HG03135 (cell line): ENCODE results near the gene NCEH1.
"Not testable (repeated sequence)": the region's sequence is repeated elsewhere in the genome, so short reads cannot be mapped to it uniquely, and the experiment has no call there.

Experiments
- ATAC-seq: cut with Tn5 transposase; IDR thresholded peaks from one replicate; pipeline ENCODE4 v1.9.1; 2021; ENCODE audit warnings: mild to moderate bottlenecking, moderate library complexity; ENCODE audit not compliant: unreplicated experiment

The NCEH1 gene, protein sequence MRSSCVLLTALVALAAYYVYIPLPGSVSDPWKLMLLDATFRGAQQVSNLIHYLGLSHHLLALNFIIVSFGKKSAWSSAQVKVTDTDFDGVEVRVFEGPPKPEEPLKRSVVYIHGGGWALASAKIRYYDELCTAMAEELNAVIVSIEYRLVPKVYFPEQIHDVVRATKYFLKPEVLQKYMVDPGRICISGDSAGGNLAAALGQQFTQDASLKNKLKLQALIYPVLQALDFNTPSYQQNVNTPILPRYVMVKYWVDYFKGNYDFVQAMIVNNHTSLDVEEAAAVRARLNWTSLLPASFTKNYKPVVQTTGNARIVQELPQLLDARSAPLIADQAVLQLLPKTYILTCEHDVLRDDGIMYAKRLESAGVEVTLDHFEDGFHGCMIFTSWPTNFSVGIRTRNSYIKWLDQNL

DNA sequence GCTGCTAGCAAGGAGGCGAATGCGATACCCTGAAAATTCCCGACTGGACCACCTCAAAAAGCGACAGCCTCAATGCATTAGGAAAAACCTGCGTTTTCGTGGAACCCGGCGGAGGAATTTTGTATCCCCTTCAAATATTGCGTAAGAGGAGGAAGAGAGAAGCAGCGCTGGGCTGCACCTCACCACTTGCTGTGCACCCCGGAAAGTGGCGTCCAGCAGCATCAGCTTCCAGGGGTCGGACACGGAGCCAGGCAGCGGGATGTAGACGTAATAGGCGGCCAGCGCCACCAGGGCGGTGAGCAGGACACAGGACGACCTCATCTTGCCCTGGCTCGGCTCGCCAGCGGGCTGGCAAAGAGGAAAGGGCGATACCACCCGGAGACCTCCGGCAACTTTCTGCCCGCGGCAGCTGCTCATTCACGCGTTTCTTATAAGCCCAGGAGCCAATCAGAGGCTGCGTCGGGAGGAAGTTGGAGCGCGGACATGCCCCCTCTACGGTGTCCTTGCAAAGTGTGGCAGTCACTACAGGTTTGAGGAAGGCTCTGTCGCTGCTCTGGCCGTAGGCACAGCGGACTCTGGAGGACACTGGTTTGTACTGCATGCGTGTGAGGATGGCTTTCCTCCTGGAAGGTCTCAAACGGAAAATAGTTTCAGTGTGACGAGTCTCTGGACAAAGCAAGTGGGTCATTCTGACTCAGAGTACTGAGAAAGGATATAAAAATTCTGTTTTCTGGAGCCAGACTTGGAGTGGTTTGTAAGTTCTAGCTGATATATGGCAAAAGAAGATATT, at the start of gene NCEH1:
Gene NCEH1 (minus strand): TSS at position 404 of the 790 bp plus-strand sequence. CDS start 83 bp downstream, at position 321.
- ATAC-seq, result peak; percentile 100

DNA sequence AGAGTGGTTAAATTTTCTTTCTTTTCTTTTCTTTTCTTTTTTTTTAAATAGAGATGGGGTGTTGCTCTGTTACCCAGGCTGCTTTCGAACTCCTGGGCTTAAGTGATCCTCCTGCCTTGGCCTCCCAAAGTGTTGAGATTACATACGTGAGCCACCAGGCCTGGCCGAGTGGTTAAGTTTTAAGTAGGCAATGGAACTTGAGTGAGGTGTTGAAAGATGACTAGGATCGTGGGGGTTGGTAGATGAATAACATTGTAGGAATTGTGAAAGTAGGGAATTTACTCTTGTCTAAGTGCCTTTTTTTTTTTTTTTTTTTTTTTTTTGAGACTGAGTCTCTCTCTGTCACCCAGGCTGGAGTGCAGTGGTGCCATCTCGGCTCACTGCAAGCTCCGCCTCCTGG, 49.5 kb upstream of the NCEH1 start:
- not testable (repeated sequence) for ATAC-seq

DNA sequence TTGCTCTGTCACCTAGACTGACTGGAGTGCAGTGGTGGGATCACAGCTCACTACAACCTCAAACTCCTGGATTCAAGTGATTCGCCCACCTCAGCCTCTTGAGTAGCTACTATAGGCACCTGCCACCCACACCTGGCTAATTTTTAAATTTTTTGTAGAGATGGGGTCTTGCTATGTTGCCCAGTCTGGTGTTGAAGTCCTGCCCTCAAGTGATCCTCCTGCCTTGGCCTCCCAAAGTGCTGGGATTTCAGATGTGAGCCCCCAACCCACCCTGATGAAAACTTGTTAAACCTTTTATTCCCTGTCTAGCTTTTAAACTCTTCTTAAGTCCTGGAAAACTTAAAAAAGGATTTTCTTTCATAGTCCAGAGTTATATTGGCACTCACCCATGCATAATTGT, 42.3 kb upstream of the NCEH1 start:
- no peak for ATAC-seq

DNA sequence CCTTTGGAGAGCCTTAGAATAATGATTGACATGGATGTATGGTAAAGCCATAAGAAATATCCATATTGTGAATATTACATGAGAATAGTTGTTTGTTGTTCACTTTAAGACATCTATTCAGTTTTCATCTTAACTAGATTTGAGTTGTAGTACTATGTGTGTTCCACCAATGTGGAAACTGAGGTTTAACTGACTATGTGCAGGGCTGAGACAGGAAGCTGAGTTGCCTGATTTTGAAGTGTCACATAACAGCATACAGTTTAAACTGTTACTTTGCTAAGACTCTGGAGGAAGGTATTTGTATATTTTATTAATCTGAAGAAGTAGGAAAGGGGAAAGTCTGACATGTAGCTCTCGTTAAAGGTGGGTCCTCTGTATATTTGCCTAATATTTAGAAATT, 41.8 kb upstream of the NCEH1 start:
- ATAC-seq, result no peak

DNA sequence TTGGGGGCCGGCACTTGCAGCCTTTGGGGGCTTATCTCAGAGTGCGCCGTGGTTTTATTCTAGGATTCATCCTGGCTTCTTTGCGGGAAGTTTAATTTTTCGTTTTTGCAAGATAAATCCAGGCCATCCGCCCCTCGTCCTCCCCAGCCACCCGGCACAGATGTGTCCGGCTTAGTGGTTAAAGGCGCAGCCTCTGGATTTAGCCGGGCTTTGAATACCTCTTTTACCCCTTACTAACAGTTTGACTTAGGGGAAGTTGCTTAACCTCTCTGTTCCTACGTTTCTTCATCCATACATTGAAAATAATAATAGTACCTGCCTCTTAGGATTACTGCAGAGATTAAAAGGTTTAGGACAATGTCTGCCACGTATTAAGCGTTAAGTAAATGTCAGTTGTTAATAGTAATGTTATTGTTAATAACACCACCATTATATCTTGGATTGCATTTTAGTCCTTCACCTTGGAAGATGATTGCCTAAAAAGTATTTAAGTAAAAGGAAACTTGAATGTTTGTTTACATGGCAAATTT, 40.4 kb upstream of the NCEH1 start:
- peak; percentile 18 for ATAC-seq

DNA sequence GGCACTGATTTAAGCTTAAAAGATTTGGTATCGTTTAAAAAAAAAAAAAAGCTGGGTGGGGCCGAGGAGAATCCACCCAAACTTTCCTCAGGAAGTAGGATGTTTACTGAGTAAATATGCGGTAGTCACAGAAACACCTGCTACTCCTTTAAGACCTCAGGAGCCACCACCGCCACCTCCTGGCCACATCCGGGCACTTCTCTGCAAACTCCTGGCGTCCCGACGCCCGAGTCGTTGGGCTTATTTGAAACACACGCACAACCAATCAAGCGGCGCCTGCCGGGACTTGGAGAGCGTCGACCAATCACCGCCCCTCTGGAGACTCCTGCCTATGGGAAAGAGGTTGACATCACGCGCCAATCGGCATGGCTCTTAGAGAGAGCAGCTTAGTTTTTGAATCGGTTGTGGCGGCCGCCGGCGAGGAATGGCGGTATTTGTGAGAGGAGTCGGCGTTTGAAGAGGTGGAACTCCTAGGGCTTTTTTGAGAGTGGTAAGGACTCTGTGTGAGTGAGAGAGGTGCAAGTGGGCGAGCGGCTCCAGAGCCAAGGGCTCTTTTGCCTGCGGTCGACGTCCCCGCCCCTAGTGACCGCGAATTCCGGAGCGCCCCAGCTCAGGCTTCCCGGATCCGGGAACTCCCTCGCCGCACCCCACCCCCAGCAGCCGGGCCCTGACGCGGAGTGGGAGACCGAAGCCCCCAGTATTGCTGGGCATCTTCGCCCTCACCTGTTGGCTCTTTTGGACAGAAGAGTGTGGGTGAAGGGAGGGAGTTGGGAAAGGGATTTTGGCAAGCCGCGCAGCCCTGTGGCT, 39.7 kb upstream of the NCEH1 start, which contains the start of gene ECT2:
Gene ECT2 (plus strand): TSS at position 359 of the 807 bp plus-strand sequence. CDS start 3,805 bp downstream, outside the sequence.
- peak; percentile 98 for ATAC-seq

DNA sequence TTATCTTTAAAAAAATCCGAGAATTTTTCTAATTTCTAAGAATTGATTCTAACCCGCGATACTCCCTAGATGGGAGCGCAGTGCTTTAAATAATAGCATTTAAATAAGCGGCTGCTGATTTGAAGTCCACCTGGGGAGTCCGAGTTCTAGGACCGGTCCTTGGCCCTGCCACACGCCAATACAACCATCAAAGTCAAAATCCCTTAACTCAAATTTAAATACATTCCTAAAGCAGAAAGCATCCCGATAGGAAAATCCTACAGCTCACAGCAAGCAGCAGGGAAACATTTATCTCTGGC, 39.2 kb upstream of the NCEH1 start:
- ATAC-seq, result no peak

DNA sequence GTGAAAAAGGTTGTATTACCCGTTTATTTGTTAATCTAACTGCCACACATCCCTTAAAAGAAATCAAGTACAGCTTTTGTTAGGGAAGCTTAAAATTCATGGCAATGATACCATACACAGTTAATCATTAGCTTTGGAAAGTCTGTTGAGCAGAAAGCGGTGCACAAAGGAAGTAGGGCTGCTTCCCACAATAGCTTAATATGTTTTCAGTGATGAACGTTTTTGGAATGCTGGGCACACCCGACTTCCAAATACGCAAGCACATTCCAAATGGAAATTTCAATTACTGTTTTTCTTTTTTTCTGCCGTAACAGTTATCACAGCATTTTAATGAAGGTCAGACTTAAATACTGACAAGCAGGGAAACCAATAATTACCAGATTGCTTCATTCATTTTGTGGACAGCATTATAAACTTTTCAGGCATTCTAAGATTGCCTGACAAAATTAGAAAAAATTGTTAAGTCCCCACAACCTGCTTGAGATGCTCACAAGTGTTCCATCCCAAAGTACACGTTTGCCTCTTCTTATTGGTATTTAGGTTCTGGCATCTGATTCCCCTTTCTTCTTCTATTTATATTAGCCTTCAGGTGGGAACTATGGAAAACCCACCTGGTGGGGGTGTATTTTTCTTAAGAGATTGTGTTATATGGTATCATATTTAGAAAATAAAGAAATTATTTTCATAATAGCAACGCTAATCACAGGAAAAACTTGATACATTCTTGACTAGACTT, 38.5 kb upstream of the NCEH1 start:
- ATAC-seq, result no peak

DNA sequence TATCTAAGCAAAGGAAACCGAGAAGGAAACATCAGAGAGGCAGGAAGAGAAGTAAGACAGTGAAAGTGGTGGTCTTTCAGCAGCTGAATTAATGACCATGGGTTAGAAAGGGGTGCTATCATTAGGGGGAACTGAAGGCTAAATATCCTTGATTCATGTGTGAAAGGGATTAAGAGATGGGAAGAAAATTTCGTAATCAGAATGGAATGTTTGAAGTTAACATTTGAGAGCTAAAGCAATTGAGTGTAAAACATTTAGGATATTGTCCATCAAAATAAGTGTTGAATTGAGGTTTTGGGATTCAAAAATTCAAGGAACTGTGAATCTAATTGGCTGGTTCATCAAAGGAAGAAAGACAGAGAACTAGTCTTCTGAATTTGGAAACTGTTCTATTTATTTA, 35.6 kb upstream of the NCEH1 start:
- no peak for ATAC-seq

DNA sequence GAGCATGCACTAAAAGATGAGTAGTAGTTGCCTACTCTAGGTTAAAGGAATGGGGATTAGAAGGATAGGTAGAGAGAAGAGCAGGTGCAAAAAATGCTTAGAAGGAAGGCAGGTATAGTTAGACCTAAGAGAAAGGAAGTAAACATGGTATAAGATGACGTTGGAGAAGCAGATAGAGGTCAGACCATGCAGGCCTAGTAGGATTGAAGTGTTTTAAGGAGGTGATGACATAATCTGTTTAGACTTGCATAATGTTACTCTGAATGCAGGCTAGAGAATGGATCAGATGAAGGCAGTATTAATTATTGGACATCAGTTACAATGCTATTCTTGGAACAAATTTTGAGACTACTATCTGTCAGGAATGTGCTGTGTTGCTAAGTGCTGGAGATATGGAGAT, 28.6 kb upstream of the NCEH1 start:
- no peak for ATAC-seq

DNA sequence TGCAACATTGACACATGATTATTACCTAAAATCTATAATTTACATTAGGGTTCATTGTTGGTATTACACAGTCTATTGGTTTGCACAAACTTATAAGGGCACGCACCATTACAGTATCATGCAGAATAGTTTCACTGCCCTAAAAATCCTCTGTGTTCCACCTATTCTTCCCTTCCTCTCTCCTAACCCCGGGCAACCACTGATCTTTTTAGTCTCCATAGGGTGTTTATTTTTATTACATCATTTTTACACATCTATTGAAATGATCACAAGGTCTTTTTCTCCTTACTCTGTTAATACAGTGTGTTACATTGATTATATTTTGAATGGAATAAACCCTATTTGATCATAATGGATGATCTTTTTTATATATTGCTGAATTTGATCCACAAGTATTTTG, 24.1 kb upstream of the NCEH1 start:
- no peak for ATAC-seq

DNA sequence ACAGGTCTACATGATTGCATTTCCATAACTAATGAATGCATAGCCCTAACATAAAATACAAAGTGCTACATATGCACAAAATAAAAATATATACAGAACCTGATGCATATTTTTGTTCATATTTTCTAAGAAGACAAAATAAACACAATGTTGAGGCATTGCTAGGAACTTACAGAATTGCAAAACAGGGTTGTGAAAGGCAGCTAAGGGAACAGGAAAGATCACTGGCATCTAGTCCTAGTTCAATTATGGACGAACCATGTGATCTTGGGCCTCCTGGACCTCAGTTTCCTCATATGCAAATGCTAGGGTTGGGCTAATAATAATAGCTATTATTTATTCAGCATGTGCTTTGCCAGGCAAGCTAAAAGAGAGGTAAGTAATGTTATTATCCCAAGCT, 15.5 kb upstream of the NCEH1 start:
- no peak for ATAC-seq

DNA sequence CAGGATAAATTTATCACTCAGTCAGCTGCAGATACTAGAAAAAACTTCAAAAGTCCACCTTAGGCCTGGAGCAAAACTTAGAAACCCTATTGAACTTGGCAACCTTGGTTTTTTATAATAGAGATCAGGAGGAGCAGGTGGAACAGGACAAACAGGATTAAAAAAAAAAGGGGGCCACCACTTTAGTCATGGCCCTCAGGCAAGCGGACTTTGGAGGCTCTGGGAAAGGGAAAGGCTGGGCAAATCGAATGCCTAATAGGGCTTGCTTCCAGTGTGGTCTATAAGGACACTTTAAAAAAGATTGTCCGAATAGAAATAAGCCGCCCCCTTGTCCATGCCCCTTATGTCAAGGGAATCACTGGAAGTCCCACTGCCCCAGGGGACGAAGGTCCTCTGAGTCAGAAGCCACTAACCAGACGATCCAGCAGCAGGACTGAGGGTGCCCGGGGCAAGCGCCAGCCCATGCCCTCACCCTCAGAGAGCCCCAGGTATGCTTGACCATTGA, 11.7 kb upstream of the NCEH1 start:
- not testable (repeated sequence) for ATAC-seq

DNA sequence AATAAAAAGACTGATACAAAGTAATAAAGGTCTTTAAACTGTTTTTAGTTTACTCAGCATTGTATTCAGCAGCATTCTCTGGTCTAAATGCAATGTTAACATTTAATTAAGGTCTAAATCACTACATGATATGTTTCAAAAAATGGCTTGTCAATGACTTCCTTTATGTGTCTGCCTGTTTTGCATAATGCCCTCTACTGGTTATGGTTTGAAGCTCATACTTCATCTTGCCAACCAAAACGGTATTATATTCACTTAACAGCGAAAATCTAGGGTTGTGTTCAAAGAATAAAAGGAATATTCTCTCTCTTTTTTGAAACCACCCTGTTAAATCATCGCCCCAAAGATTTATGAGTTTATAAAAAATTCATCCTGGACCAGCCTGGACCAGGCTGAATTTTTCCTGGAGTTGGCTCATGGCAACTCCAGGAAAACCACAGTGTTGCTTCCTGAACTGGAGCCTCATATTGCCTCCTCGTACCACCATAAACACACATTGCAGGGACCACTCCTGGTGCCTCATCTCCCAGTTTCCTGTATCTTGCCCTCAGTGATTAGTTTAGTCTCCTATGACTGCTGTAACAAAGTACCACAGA, 6.7 kb upstream of the NCEH1 start:
- no peak for ATAC-seq

DNA sequence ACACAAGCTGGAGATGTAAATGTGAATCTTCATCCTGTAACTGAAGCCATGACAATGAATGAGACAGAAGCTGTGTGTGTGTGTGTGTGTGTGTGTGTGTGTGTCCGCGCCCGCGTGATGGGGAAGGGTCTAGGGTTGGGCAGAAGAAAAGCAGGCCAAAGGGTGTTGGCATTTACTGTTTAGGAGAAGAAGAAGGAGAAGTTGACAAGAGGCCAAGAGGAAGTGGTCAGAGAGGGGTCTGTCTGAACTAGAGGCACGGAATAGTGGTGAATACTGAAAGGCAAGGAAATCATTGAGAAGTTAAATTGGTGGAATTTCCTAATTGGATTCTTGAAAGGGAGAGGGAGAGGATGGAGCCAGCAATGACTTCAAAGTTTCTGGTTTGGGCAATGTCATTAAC, 5.6 kb upstream of the NCEH1 start:
- ATAC-seq, result no peak

DNA sequence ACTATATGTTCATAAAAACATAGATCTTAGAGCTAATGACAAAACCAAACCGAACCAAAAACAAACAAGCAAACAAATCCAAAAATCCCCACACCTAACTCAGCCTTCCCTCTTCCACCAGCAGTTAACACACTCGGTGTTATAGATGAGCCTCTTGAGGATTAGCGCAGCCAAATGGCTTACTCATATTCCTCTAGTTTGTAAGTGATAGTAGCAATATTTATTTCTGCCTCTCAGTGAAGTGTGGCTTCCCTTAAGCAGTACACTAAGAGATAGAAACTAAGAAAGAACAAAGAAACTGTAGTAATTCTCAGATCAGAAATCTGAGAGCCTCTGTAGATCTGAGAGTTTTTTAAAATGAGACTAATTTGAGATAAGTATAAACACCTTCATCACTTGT, 2.4 kb upstream of the NCEH1 start:
- no peak for ATAC-seq

DNA sequence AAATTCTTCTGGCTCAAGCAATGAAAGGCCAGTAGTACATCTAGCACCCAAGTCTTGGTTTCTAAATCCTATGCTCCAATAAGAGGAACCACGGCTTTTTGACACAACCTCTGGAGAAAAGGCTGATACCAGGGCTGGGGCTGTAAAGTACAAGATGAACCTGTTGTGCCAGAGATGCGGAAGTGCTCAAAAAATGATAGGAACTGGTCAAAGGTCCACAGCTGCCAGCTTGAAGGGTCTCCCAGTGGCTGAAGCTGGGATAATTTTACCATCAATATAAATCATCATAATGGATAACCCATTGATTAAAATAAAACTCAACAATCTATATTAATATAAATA, 558 bp upstream of the NCEH1 start:
- peak; percentile 7 for ATAC-seq

DNA sequence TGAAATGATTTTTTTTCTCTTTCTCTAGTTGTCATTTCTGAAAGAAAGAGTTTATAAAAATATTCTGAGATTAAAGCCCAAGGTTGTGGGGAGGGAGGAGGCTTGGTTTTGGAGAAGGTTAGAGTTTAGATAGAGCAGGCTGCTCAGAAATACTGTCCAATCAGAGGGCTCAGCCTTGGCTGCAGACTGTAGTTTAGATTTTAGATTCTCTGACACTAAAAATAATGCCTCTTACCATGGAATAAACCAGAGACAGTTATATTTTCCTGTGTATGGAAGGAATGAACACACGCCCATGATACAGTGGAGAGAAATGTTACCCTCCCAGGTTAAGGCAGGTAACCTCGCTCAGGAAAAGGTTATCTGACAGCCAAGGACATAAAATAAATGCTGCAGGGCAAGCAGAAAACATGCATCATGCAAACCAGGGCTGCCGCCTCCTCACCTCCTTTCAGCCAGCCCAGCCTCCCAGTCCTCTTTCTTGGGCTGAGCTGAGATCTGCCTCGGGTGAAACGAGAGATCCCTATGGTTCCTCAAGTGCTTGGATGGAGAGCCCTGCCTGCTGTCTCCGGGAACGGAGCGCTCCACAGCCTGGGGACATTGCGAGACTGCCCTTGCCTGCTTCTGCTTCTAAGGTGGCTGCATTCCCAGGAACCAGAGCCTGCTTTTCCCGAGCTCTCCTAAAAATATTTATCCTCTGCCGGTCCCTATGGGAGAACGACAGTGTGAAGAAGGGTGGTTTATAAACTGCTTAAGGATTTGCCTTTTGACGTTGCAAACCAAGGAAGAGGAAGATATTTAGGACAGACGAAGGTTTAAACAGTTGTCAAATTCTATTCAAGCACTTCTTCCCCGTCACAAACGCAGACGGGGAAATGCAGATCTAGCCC, 848 bp downstream of the NCEH1 start:
- peak; percentile 3 for ATAC-seq
